Measurements from ENCODE around the gene NEMP2. TPM values are rescaled to one million over a fixed set of nuclear protein-coding genes. Genes with fewer than 3 reads are reported as not detected.

NEMP2 gene
- total and polyA plus RNA-seq, 2 of the 8 experiments (the other 6 are each of a cell fraction or from before 2014, with no cell fraction given), result 3.1 to 5.3 TPM

DNA sequence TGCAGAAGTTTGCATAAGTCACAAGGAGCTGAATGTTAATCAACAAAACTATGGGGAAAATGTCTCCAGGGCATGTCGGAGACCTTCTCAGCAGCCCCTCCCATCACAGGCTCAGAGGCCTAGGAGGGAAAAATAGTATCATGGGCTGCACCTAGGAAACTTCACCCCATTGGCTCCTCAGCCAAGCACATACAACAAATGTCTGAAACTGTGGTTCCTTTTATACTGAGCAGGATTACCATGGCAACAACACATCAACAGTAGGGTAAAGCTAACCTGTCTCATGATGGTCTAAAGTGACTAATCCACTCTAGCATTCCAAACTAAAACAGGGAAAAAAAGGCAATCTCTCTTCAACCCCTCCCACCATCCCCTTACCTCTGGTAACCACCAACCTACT is 3.2 kb upstream of the NEMP2 start (continued):
- TF ChIP-seq KDM5A (IDR thresholded peaks at IDR 0.05; ENCODE audit: low read length) (no peak), SP4 (IDR thresholded peaks at IDR 0.05; ENCODE audit: low read length) (no peak), SP1 (IDR thresholded peaks at IDR 0.05; ENCODE audit: low read depth, low read length) (no peak), RBBP5 (IDR thresholded peaks at IDR 0.05; ENCODE audit: borderline replicate concordance, low read depth, low read length) (no peak), E2F6 (IDR thresholded peaks at IDR 0.05) (no peak), POLR2AphosphoS5 (IDR thresholded peaks at IDR 0.05; ENCODE audit: low read depth, low read length) (no peak), POLR2A (IDR thresholded peaks at IDR 0.05; ENCODE audit: control extremely low read depth in 1 of 2, low read depth in 2 of 2, low read length in 2 of 2) (no peak), RXRA (IDR thresholded peaks at IDR 0.05; ENCODE audit: insufficient read depth, low read depth, low read length) (no peak), MAX (IDR thresholded peaks at IDR 0.05) (no peak)

Measured in H1 (cell line).